ENCODE measurements around the gene ABCA2. TPM values are rescaled to one million over a fixed set of nuclear protein-coding genes. Genes with fewer than 3 reads are reported as not detected.

Gene ABCA2
- total RNA-seq, 1 experiment from 2014 or later = 1.3 TPM

GRCh38 chr9:137025517-137025966 is 2.5 kb downstream of the ABCA2 start:
- no peak overlapping the region for H3K27ac ChIP-seq
- peaks cover 14% of the 10 kb centered on the region for H3K4me1 ChIP-seq (replicated peaks)
- no peaks in the 10 kb centered on the region for H3K9me3 ChIP-seq (replicated peaks)
- no peaks in the 10 kb centered on the region for H3K36me3 ChIP-seq
- H3K4me3 ChIP-seq = no peak overlapping the region
- H3K27me3 ChIP-seq (replicated peaks) = peaks cover 9% of the 10 kb centered on the region
- no peak for DNase-seq (ENCODE audit: low read depth in 1 of 2, low spot score in 2 of 2)

DNA sequence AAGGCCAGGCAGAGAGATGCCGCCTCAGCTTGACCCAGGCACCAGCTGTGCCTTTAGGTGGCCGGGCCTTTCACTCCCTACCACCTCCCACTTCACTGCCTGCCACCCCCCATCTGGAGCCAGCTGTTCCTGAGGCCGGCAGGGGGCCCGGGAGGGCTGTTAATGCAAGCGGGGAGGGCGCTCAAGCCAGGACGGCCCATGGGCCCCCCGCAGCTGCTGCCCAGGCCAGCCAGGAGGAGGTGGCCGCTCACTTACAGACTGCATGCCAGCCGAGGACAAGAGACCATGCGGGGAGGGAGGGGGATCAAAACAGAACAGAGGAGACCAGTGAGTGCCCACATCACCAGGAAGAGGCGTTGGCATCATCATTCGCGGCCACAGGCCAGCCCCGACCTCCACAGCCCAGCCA is 4.5 kb downstream of the ABCA2 start:
- peaks cover 5% of the 10 kb centered on the region for H3K27me3 ChIP-seq (replicated peaks)
- no peak overlapping the region for H3K27ac ChIP-seq
- peaks cover 8% of the 10 kb centered on the region for H3K4me1 ChIP-seq (replicated peaks)
- DNase-seq (ENCODE audit: low read depth in 1 of 2, low spot score in 2 of 2) = no peak
- no peak overlapping the region for H3K4me3 ChIP-seq
- no peaks in the 10 kb centered on the region for H3K9me3 ChIP-seq (replicated peaks)
- no peaks in the 10 kb centered on the region for H3K36me3 ChIP-seq

GRCh38 chr9:137023157-137023556 is 4.9 kb downstream of the ABCA2 start:
- no peaks in the 10 kb centered on the region for H3K36me3 ChIP-seq
- H3K4me3 ChIP-seq = no peak overlapping the region
- peaks cover 4% of the 10 kb centered on the region; the same call in 1 of the 2 replicates for H3K4me1 ChIP-seq (replicated peaks)
- H3K27me3 ChIP-seq (replicated peaks) = 0 out of 2 replicates have a peak, but pooled peaks cover 2% of the 10 kb centered on the region
- no peaks in the 10 kb centered on the region for H3K9me3 ChIP-seq (replicated peaks)
- H3K27ac ChIP-seq = no peak overlapping the region
- DNase-seq (ENCODE audit: low read depth in 1 of 2, low spot score in 2 of 2) = no peak

DNA sequence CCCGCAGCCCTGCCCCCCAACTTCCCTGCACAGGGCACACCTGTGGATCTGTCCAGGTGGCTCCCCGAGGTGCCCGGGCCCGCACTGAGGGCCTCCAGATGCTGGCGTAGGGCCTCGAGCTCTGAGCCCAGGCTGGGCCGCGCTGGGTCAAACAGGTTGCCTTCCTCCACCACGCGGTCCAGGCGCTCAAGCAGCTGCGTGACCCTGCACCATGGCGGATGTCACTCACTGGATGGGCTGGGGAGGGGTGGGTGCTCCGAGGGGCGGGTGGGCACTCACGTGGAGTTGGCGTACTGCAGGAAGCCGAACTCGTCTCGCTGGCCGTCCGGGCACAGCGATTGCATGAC is 5.4 kb downstream of the ABCA2 start:
- Histone ChIP-seq H3K27me3 (replicated peaks) (0 out of 2 replicates have a peak, but pooled peaks cover 2% of the 10 kb centered on the region), H3K4me1 (replicated peaks) (peaks cover 4% of the 10 kb centered on the region; the same call in 1 of the 2 replicates), H3K27ac (no peak overlapping the region), H3K9me3 (replicated peaks) (no peaks in the 10 kb centered on the region), H3K4me3 (no peak overlapping the region), H3K36me3 (no peaks in the 10 kb centered on the region)
- DNase-seq (ENCODE audit: low read depth in 1 of 2, low spot score in 2 of 2) = no peak

- H3K4me1 ChIP-seq (replicated peaks) = no peaks in the 10 kb centered on the region
- H3K27me3 ChIP-seq (replicated peaks) = 0 out of 2 replicates have a peak, but pooled peaks cover under 1% of the 10 kb centered on the region
- no peak overlapping the region for H3K4me3 ChIP-seq
- no peaks in the 10 kb centered on the region for H3K9me3 ChIP-seq (replicated peaks)
- no peak overlapping the region for H3K27ac ChIP-seq
- DNase-seq (ENCODE audit: low read depth in 1 of 2, low spot score in 2 of 2) = peak in 1 of 2 experiments; percentile 63
- no peaks in the 10 kb centered on the region for H3K36me3 ChIP-seq
These were observed 5.9 kb downstream of the ABCA2 start for GRCh38 chr9:137021979-137022661.

DNA sequence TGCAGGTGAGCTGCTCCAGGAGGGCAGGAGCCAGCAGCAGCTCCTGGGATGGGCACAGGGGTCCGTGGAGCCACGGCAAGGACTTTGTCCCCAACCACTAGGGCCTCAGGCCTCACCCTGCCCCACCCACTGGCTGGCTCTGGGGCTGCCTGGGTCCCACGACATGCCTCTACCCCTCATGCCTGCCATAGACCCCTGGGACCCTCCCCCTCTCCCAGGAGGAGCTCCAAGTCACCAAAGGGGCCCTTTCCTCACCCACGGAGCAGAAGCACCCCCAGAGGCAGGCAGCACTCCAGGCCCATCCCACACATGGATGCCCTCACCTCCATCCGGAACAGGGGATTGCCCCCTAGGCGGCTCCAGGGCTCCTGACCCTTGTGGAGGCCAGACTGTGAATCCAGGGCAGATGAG is 6.5 kb downstream of the ABCA2 start:
- Histone ChIP-seq H3K27me3 (replicated peaks) (no peaks in the 10 kb centered on the region), H3K27ac (no peak overlapping the region), H3K4me1 (replicated peaks) (no peaks in the 10 kb centered on the region), H3K36me3 (no peaks in the 10 kb centered on the region), H3K9me3 (replicated peaks) (no peaks in the 10 kb centered on the region), H3K4me3 (no peak overlapping the region)
- no peak for DNase-seq (ENCODE audit: low read depth in 1 of 2, low spot score in 2 of 2)

DNA sequence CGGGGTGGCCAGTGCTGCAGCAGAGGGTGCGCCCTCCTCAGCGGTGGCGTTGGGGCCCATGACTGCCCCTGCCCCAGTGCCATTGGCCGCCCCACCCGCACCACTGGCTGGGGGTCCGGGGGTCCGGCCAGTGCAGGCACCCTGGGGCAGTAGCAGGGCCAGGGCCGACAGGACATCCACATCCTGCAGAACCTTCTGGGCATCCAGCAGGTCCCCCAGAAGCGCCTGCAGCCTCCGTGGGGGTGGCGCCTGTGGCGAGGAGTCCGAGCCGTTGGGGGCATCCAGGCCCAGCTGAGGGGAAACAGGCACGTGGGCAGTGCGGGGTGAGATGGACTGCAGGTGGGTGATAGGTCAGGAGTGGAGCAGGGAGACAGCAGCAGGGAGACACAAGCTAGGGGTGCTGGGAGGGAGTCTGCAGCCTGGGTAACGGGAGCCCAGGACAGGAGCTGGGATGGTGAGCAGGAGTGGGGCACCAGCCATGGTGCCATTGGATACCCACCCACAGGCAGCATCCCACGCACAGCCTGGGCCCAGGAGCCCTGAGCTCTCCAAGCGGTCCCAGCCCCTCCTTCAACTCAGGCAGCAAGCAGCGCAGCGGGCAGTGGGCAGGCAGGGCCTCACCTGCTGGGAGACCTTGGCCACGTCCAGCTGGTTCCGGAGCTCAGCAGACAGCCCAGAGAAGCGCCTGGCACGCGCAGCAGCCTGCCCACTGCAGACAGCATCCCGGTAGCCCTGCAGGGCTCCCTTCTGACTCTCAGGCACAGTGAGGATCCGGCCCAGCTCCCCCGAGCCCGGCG is 7.1 kb downstream of the ABCA2 start:
- no peak for DNase-seq (ENCODE audit: low read depth in 1 of 2, low spot score in 2 of 2)
- no peak overlapping the region for H3K4me3 ChIP-seq
- no peaks in the 10 kb centered on the region for H3K27me3 ChIP-seq (replicated peaks)
- no peaks in the 10 kb centered on the region for H3K4me1 ChIP-seq (replicated peaks)
- H3K36me3 ChIP-seq = no peaks in the 10 kb centered on the region
- no peaks in the 10 kb centered on the region for H3K9me3 ChIP-seq (replicated peaks)
- H3K27ac ChIP-seq = no peak overlapping the region

GRCh38 chr9:137019891-137020683 is 8.0 kb downstream of the ABCA2 start:
- Histone ChIP-seq H3K4me3 (no peak overlapping the region), H3K27ac (no peak overlapping the region), H3K27me3 (replicated peaks) (no peaks in the 10 kb centered on the region), H3K36me3 (no peaks in the 10 kb centered on the region), H3K9me3 (replicated peaks) (no peaks in the 10 kb centered on the region), H3K4me1 (replicated peaks) (no peaks in the 10 kb centered on the region)
- DNase-seq (ENCODE audit: low read depth in 1 of 2, low spot score in 2 of 2) = no peak

DNA sequence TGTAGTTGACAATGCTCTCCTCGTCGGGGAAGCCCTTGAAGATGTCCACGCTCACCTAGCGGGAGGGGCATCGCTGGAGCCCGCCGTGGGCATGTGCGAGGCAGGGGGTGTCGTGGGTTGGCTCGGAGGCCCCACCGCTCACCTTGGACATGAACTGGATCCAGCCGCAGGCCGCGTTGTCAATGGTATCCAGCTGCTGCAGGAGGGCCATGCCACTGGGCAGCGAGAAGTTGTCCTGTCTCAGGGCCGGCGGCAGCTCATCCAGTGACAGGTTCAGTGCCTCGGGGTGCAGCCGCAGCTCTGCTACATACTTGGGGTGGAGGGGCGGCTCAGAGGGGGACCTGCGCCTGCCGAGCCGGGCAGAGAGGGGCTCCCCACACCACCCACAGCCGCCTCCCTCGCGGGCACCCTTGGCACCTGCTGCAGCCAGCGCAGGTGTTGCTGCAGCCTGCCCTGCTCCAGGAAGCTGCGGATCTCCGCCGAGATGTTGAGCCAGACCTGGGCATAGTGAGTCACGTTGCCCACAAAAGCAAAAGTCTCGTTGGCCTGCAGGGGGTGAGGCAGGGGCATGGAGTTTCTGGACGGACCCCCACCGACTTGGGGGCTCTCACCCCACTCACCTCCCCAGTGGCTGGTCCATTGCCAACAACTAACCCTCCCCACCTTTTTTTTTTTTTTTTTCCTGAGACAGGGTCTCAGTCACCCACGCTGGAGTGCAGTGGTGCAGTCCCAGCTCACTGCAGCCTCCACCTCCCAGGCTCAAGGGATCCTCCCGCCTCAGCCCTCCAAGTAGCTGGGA is 9.1 kb downstream of the ABCA2 start:
- no peaks in the 10 kb centered on the region for H3K36me3 ChIP-seq

GRCh38 chr9:137017791-137018497 is 10.1 kb downstream of the ABCA2 start:
- Histone ChIP-seq H3K36me3 (no peaks in the 10 kb centered on the region), H3K9me3 (replicated peaks) (no peaks in the 10 kb centered on the region), H3K4me1 (replicated peaks) (no peaks in the 10 kb centered on the region), H3K27ac (no peak overlapping the region), H3K27me3 (replicated peaks) (no peaks in the 10 kb centered on the region), H3K4me3 (no peak overlapping the region)
- DNase-seq (ENCODE audit: low read depth in 1 of 2, low spot score in 2 of 2) = no peak

More for the DNA sequence above, 9.1 kb downstream of the ABCA2 start:
- Histone ChIP-seq H3K4me1 (replicated peaks) (no peaks in the 10 kb centered on the region), H3K4me3 (no peak overlapping the region), H3K9me3 (replicated peaks) (no peaks in the 10 kb centered on the region), H3K27me3 (replicated peaks) (no peaks in the 10 kb centered on the region), H3K27ac (no peak overlapping the region)
- DNase-seq (ENCODE audit: low read depth in 1 of 2, low spot score in 2 of 2) = no peak

DNA sequence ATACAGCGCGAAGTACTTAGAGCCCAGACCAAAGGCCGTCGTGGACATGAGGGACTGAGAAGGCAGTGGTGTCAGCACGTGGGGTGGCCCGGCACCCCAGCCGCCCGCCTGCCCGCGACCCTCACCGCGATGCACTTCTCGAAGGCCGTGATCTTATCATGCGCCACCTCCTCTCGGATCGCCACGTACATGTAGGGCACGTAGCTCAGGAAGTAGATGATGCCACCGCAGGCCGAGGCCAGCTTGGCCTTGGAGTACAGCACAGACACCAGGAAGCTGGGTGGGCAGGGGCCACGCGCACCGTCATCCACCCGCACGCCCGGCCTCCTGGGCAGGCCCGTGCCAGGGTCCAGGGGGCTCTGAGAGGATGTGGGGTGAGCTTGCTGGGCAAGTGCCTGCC is 11.0 kb downstream of the ABCA2 start:
- Histone ChIP-seq H3K4me1 (replicated peaks) (no peaks in the 10 kb centered on the region), H3K27me3 (replicated peaks) (no peaks in the 10 kb centered on the region), H3K27ac (no peak overlapping the region), H3K9me3 (replicated peaks) (no peaks in the 10 kb centered on the region), H3K4me3 (no peak overlapping the region), H3K36me3 (no peaks in the 10 kb centered on the region)
- DNase-seq (ENCODE audit: low read depth in 1 of 2, low spot score in 2 of 2) = no peak

DNA sequence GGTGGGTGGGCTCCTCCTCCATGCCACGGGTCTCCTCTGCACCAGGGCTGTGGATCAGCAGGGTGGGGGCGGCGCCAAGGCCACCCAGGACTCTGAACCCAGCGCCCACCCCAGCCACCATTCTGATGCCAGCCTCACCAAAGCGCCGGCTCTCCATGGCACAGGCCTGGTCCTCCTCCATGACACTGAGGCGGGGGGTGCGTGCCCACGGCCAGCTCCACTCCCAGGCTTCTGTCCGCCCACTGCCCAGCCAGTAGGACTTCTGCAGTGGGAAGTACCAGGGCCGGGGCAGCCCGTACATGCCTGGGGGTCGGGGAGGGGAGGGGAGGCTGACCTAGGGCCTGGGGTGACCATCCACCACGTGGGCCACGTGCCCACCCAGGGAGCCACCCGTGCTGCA is 11.6 kb downstream of the ABCA2 start:
- Histone ChIP-seq H3K36me3 (no peaks in the 10 kb centered on the region), H3K27me3 (replicated peaks) (no peaks in the 10 kb centered on the region), H3K4me3 (no peak overlapping the region), H3K9me3 (replicated peaks) (no peaks in the 10 kb centered on the region), H3K27ac (no peak overlapping the region), H3K4me1 (replicated peaks) (no peaks in the 10 kb centered on the region)
- DNase-seq (ENCODE audit: low read depth in 1 of 2, low spot score in 2 of 2) = no peak

DNA sequence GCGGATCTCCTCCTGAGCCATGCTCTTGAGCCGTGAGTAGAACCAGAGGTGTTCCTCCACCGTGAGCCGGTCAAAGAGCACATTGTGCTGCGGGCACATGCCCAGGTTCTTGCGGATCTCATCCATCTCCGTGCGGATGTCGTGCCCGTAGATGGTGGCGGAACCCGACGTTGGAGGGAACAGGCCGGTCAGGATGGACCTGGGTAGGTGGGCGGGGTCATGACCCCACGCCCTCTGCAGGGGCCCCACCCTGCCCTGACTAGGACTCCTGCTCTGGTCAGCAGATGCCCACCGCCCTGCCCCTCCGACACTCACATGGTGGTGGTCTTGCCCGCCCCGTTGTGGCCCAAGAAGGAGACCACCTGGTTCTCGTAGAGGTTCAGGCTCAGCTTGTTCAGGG is 12.1 kb downstream of the ABCA2 start:
- no peaks in the 10 kb centered on the region for H3K27me3 ChIP-seq (replicated peaks)
- no peak for DNase-seq (ENCODE audit: low read depth in 1 of 2, low spot score in 2 of 2)

More for the DNA sequence above, 12.1 kb downstream of the ABCA2 start:
- Histone ChIP-seq H3K27ac (no peak overlapping the region), H3K4me3 (no peak overlapping the region), H3K4me1 (replicated peaks) (no peaks in the 10 kb centered on the region), H3K9me3 (replicated peaks) (no peaks in the 10 kb centered on the region), H3K36me3 (no peaks in the 10 kb centered on the region)

Data from SJSA1 (cell line).